ENCODE data around the gene HOXA6. TPM values are rescaled to one million over a fixed set of nuclear protein-coding genes. Genes with fewer than 3 reads are reported as not detected.

The HOXA6 gene
- polyA plus RNA-seq, 2 of the 4 experiments (the other 2 are of a cell fraction), result 0.90 to 2.1 TPM

- POLR2A ChIA-PET, result interaction anchor here (0.6 kb wide), 2 partner anchors 10 to 129 kb away, joined by 3 read pairs; no protein-coding TSS in a partner anchor
- no peak for TF ChIP-seq RCOR1 (IDR thresholded peaks at IDR 0.05; ENCODE audit: low read depth, low read length)
- no peak for TF ChIP-seq ATOH8 (CRISPR knock-in tag; IDR thresholded peaks at IDR 0.05; ENCODE audit: low read depth)
- no peak for TF ChIP-seq RARB (CRISPR knock-in tag; IDR thresholded peaks at IDR 0.05)
- no peak for TF ChIP-seq PHF8 (IDR thresholded peaks at IDR 0.05; ENCODE audit: borderline replicate concordance, low read depth)
- TF ChIP-seq ESRRA (IDR thresholded peaks at IDR 0.05; ENCODE audit: borderline replicate concordance, low read length), result no peak
- TF ChIP-seq HOXB5 (CRISPR knock-in tag; IDR thresholded peaks at IDR 0.05), result no peak
- TF ChIP-seq JUNB (IDR thresholded peaks at IDR 0.05), result no peak
- TF ChIP-seq FOSL2 (IDR thresholded peaks at IDR 0.05), result no peak
- no peak for TF ChIP-seq FOSL2 (CRISPR knock-in tag; IDR thresholded peaks at IDR 0.05)
- TF ChIP-seq MAZ (IDR thresholded peaks at IDR 0.05; ENCODE audit: borderline replicate concordance, low read depth, low read length), result no peak
- no peak for TF ChIP-seq RAD21 (conservative IDR thresholded peaks at IDR 0.05 in 1 of 2, IDR thresholded peaks at IDR 0.05 in 1 of 2)
- TF ChIP-seq ZNF302 (CRISPR knock-in tag; IDR thresholded peaks at IDR 0.05), result no peak
- ATAC-seq (no peak), DNase-seq (ENCODE audit: low read depth in 1 of 2, low spot score in 1 of 2) (no peak), FAIRE-seq (no peak)
- CTCF ChIA-PET, result interaction anchor here (0.7 to 3.7 kb wide), 7 partner anchors 9 to 424 kb away, joined by 3 to 20 read pairs (median 4); partner anchors contain the start of genes HOXA1 and HOXA5
- Histone ChIP-seq H3K9me3 (no peaks in the 10 kb centered on the region), H3K4me1 (peaks cover 20% of the 10 kb centered on the region), H3K4me2 (no peak overlapping the region), H3K4me3 (no peak overlapping the region), H3K27ac (no peak overlapping the region)
- 93% methylated on average over 41 of the region's 44 CpGs for WGBS (ENCODE audit: missing lambda C conversion rate)
Measured at GRCh38 chr7:27106181-27106900, 41.2 kb downstream of the HOXA6 start.

- Histone ChIP-seq H3K27ac (no peak overlapping the region), H3K4me2 (no peak overlapping the region), H3K9me3 (no peaks in the 10 kb centered on the region), H3K4me1 (peaks cover 12% of the 10 kb centered on the region), H3K4me3 (no peak overlapping the region)
- ChIA-PET POLR2A (interaction anchor here (0.6 kb wide), 1 partner anchor 128 kb away, joined by 3 read pairs; no protein-coding TSS in a partner anchor), CTCF (interaction anchor here (0.6 to 3.7 kb wide), 11 partner anchors 8 to 1213 kb away, joined by 3 to 20 read pairs (median 4); partner anchors contain the start of genes HOXA1 and HOXA5)
- TF ChIP-seq EHMT2 (IDR thresholded peaks at IDR 0.05; ENCODE audit: low read depth) (peak; percentile 25; the same call in 1 of the 2 replicates), NPAS2 (CRISPR knock-in tag; IDR thresholded peaks at IDR 0.05; ENCODE audit: borderline replicate concordance) (no peak), REST (IDR thresholded peaks at IDR 0.05) (0 out of 2 replicates have a peak, but pooled peaks have one; percentile 18)
- DNase-seq (ENCODE audit: low read depth in 1 of 2, low spot score in 1 of 2), result no peak
- no peak for FAIRE-seq
- no peak for ATAC-seq
- WGBS (ENCODE audit: missing lambda C conversion rate), result 90% methylated on average over 13 of the region's 13 CpGs
Measured at GRCh38 chr7:27105301-27106031, 42.1 kb downstream of the HOXA6 start.
